HG03045 (cell line): ENCODE data around the gene KLHL10.
A peak's percentile ranks its signal among the peaks of the same experiment; 100 is the strongest.
"Not testable (repeated sequence)": the region's sequence is repeated elsewhere in the genome, so short reads cannot be mapped to it uniquely, and the experiment has no call there.

Experiments
- ATAC-seq: cut with Tn5 transposase; IDR thresholded peaks from one replicate; pipeline ENCODE4 v1.9.1; 2021; ENCODE audit warnings: mild to moderate bottlenecking, moderate library complexity; ENCODE audit not compliant: unreplicated experiment

Gene KLHL10

GRCh38 chr17:41849251-41849990 lies 11.8 kb downstream of the KLHL10 start:
- ATAC-seq = no peak

DNA sequence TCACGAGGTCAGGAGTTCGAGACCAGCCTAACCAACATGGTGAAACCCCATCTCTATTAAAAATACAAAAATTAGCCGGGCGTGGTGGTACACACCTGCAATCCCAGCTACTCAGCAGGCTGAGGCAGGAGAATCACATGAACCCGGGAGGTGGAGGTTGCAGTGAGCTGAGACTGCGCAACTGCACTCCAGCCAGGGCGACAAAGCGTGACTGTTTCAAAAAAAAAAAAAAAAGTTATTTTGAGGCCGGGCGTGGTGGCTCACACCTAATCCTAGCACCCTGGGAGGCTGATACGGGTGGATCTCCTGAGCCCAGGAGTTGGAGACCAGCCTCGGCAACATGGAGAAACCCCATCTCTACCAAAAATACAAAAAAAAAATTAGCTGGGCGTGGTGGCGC lies 13.8 kb downstream of the KLHL10 start:
- ATAC-seq = not testable (repeated sequence)

GRCh38 chr17:41860254-41860931 lies 22.8 kb downstream of the KLHL10 start:
- ATAC-seq = no peak

DNA sequence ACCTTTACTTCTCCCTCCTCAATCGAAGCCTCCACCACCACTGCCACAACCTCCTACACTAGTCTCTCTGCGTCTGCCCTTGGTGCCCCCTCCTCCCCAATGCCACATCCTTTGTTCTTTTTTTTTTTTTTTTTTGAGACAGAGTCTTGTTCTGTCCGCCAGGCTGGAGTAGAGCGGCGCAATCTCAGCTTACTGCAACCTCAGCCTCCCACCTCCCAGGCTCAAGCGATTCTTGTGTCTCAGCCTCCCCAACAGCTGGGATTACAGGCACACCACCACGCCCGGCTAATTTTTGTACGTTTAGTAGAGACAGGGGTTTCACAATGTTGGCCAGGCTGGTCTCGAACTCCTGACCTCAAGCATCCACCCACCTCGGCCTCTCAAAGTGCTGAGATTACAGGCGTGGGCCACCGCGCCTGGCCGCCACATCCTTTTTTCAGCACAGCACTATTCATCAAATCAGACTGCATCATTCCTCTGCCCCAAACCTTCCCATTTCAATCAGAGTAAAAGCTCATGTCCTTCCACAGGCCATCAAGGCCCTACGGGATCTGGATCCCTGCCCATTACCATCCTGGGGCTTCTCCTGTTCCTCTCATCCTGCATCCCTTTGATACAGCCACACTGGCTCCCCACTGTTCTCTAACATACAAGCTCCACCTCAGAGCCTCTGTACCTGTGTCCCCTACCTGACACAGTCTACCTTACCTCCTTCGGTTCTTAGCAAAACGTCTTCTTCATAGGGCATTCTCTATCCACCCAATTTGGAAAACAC lies 25.6 kb downstream of the KLHL10 start:
- no peak for ATAC-seq

GRCh38 chr17:41864498-41864835 lies 26.8 kb downstream of the KLHL10 start:
- no peak for ATAC-seq

- peak; percentile 76 for ATAC-seq
Observed at GRCh38 chr17:41864836-41865595, 27.4 kb downstream of the KLHL10 start, which contains the start of gene KLHL11. KLHL11 (minus strand) TSS chr17:41865423; CDS start chr17:41865370, 53 bp downstream.

- no peak for ATAC-seq
Observed at GRCh38 chr17:41865596-41865893, 27.9 kb downstream of the KLHL10 start.

DNA sequence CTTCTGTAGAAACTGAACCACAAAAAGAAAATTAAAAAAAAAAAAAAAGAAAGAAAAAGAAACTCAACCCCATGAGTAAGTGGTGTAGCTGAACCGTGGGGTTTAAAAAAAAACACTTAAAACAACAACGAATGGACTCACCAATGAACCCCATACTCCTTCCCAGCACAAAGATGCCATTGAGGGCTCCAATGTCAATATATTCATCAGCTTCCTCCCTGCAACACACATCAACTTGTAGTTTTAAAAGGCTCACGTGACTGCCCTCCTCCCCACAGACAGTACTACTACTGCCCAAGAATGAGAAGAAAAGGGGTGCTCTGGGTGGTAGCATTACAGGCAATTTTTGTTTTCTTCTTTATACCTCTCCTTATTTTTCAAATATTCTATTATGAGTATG lies 30.9 kb downstream of the KLHL10 start:
- ATAC-seq = no peak

GRCh38 chr17:41869426-41869825 lies 31.8 kb downstream of the KLHL10 start:
- ATAC-seq = no peak

- ATAC-seq = no peak
Observed at GRCh38 chr17:41870097-41870496, 32.5 kb downstream of the KLHL10 start.

DNA sequence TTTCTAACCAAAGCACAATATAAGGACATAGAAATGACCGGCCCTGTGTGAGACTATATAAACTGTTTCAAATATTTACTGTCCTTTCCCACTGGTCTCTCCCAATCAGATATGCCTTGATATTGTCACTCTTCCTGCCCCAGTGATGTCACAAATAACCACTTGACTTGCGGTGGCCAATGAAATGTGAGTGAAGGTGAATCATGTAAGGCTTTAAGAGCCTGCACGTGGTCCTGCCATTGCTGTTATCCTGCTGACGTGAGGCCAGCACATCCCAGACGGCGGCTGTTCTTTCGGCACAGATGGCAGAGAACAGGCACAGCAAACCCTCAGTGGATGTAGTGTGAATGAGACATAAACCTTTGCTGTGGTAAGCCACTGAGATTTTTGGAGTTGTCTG lies 33.0 kb downstream of the KLHL10 start:
- no peak for ATAC-seq

DNA sequence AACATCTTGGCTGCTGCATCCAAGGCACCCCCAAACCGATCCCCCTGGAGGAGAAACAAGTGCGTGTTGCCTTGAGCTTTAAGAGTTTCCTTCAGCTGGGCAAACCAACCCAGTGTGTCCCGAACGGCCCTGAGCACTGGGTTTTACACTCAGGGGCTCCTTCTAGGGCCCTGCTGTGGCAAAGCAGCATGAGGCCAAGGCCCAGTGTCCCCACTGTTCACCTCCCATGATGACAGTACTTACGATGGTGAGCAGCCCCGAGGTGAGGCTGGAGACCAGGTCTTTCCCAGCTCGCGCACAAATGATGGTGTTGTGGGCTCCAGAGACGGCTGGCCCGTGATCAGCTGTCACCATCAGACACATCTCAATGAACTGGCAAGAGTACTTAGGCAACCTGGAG lies 34.2 kb downstream of the KLHL10 start:
- no peak for ATAC-seq

GRCh38 chr17:41873559-41874292 lies 36.1 kb downstream of the KLHL10 start:
- ATAC-seq = no peak

DNA sequence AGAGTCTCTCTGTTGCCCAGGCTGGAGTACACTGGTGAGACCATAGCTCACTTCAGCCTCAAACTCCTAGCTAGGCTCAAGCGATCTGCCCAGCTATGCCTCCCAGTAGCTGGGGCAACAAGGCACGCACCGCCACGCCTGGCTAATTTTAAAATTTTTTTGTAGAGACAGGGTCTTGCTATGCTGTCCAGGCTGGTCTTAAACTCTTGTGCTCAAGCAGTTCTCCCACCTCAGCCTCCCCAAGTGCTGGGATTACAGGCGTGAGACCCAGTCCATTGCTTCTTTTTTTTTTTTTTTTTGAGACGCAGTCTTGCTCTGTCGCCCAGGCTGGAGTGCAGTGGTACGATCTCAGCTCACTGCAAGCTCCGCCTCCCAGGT lies 36.7 kb downstream of the KLHL10 start:
- not testable (repeated sequence) for ATAC-seq

DNA sequence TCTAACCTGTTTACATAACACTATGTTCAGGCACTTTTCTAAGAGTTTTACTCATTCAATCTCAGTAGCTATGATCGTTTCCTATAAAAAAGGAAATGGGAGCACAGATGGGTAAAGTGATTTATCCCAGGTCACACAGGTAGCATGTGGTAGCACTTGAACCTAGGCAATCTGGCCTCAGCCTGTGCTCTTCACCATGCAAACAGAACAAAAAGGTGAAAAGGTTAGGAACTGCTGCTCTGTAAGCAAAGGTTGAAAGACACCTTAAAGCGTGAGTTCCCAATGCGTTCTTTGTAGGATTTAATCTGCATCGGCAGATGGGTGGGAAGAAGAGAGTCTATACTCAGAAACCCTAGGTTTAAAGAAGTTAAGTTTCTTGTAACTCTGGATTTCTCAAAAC lies 42.5 kb downstream of the KLHL10 start:
- ATAC-seq = no peak

DNA sequence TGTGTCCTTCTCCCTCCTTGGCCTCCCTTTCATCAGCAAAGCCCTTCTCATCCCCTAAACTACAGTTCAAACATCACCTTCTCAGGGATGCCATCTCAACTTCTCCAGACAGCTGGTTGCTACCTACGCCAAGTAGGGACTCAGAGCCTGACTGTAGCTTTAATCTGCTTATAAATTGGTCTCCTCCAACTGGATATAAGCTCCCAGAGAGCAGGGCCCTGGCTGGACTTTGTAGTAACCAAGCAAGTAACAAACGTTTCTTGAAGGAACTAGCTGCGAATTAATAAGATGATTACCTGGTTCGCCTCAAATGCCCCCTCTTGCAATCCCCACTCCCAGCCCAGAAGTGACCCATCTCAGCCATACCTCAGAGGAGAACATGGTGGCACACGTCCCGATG lies 45.1 kb downstream of the KLHL10 start:
- ATAC-seq = no peak

DNA sequence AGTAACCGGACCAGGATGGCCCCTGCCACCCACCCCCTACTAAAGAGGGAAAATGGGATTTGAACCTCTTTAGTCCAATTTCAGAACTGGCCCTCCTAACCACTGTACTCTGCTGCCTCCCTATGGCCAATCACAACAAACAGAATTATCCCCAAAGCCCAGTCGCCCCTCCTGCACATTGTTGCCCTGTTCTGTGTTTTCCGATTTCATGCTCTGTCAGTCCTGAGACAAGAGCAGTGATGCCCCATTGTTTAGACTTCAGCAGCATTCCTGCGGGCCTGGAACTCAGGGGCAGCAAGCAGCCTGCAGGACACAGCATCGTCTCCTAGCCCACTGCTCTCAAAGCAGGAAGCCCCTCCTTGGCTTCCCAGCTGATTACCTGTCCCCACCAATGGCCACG lies 48.1 kb downstream of the KLHL10 start:
- no peak for ATAC-seq

GRCh38 chr17:41888332-41888965 lies 50.8 kb downstream of the KLHL10 start:
- no peak for ATAC-seq

DNA sequence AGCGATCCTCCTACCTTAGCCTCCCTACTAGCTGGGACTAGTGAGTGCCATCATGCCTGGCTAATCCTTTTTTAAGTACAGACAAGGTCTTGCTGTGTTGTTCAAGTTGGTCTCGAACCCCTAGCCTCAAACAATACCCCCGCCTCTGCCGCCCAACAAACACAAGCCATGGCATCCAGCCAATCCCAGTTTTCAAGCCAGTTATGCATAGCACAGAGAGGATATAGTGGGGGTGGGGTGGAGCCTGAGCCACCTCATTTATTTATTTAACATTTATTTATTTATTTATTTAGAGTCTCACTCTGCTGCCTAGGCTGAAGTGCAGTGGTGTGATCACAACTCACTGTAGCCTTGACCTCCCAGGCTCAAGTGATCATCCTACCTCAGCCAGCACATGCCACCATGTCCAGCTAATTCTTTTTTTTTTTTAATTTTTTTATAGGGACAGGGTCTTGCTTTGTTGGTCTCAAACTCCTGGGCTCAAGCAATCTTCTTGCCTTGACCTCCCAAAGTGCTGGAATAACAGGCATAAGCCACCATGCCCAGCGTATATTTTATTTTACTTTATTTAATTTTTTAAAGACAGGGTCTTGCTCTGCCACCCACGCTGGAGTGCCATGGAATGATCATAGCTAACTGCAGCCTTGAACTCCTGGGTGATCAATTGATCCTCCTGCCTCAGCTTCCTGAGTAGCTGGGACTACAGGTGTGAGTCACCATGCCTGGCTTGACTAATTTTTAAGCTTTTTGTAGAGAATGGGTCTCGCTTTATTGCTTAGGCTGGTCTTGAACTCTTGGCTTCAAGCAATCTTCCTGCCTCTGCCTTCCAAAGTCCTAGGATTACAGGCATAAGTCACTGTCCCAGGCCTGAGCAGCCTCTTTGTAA lies 53.8 kb downstream of the KLHL10 start:
- ATAC-seq = no peak
